Body of pancreas (tissue), 4 donors: Measurements from ENCODE around the gene FAM193A. TPM values are rescaled to one million over a fixed set of nuclear protein-coding genes. Genes with fewer than 3 reads are reported as not detected.

Experiments used
- ATAC-seq: fragments of 150-250 bp; one replicate; pipeline ENCODE4 v1.9.1; 2016
- DNase-seq, 4 donors: peaks; one replicate each; pipeline ENCODE4 v3.0.0-alpha.2; 2019
- H3K27ac ChIP-seq, 4 donors: fragments of 200-600 bp; sonication (generic); 1 replicate in 3 of 4; 2 replicates in 1 of 4; pipeline versions ENCODE4 v1.5.1 to v1.6.1; 2016 to 2019; ENCODE audit warnings: mild to moderate bottlenecking in 1 of 4, mixed read lengths in 1 of 4, moderate library complexity in 1 of 4
- H3K27me3 ChIP-seq, 2 donors: fragments of 200-600 bp; sonication (generic); one replicate each; pipeline ENCODE4 v1.6.0; 2016; ENCODE audit warnings: mild to moderate bottlenecking in 1 of 2
- H3K36me3 ChIP-seq, 2 donors: fragments of 200-600 bp; sonication (generic); replicated peaks in 1 of 2; 2 replicates each; pipeline ENCODE4 v1.5.1; 2016; ENCODE audit warnings: low read depth in 2 of 2; ENCODE audit not compliant: insufficient read depth in 1 of 2
- H3K4me1 ChIP-seq: fragments of 200-600 bp; sonication (generic); one replicate; pipeline ENCODE4 v1.6.0; 2016
- H3K4me3 ChIP-seq, 2 donors: fragments of 200-600 bp; sonication (generic); 1 replicate in 1 of 2; 2 replicates in 1 of 2; pipeline ENCODE4 v1.5.1; 2016 to 2019
- H3K9me3 ChIP-seq, 3 donors: fragments of 200-600 bp; sonication (generic); 1 replicate in 2 of 3; 2 replicates in 1 of 3; pipeline ENCODE4 v1.5.1; 2016
- POLR2A ChIP-seq, 3 donors: fragments of 450-650 bp; IDR thresholded peaks; one replicate each; pipeline ENCODE4 v1.6.1; 2016; ENCODE audit warnings: antibody characterized with exemption in 3 of 3, mild to moderate bottlenecking in 2 of 3
- WGBS, 2 donors: methylation state at CpG; one replicate each; pipeline ENCODE4 v1.1.5; 2017; 5-methylcytosine and 5-hydroxymethylcytosine counted together
- intact Hi-C: fragments of 100-400 bp; cut with DNase I; formaldehyde crosslinking; loops from one replicate; pipeline ENCODE4 v1.15.1; 2023
- total RNA-seq, 2 donors: library from RNA; depleted of rRNA; stranded (reverse); fragments of >200 nt; gene quantifications; one replicate each; pipeline ENCODE4 v1.1.0, GENCODE V29; 2016
- TF ChIP-seq, protein P1 (sequence below), 7 experiments: fragments of 450-650 bp in 4 of 7; fragments of 200-600 bp in 3 of 7; sonication (generic) in 3 of 7; IDR thresholded peaks; one replicate each; pipeline ENCODE4 v1.5.1; 2016 to 2019; ENCODE audit warnings: antibody characterized with exemption in 7 of 7

FAM193A gene
- total RNA-seq, 2 donors from 2014 or later, result 14.8 to 22.7 TPM

DNA sequence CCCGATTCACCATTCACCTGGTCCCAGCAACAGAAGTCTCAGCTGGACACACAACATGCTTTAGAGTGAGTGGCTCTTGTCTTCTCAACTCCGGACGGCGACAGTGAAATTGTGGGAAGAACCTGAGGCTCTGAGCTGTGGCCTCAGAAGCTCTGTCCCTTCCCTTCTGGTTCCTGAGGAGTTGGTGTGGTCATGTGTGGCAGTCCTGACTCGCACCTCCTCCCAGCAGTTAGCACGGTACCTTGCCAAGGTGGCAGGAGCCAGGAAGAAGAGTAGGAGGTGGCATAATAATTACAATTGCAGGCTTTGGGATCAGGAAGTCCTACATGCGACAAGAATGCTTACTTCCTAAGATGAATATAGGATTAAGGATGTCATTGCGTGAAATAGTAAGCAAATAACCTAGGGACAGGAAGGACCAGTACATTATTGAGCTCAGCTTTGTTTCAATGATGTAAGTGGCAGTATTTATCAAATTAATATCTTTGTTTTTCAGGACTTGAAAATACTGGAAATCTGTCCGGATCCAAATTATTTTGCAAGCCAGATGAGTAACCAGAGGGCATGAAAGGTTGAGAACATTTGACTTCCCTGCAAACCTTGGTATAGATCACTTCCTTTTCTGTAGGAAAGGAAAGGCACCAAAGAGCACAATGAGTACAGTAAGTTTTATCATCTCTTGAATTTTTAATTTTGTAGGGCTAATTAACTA, 46.5 kb upstream of the FAM193A start:
- DNase-seq, result no peak

DNA sequence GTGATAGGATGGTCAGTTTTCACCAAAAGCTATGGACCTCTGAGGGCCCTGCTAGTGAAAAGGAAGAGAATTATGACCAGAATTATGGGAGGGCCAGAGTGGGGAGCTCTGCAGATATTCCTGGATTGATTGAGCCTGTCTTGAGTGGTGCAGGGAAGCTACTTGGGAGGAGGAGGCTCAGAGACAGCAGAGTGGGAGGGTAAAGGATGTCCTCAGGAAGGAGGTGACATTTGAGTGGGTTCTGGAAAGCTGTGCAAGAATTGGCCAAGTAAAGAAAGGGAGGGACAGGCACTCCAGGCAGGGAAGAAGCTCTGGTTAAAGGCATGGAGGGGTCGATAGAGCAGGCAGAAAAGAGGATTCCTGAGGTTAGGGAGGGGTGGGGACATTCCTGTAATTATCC, 43.5 kb upstream of the FAM193A start:
- Histone ChIP-seq H3K4me1 (peaks cover 25% of the 10 kb centered on the region), H3K9me3 (no peaks in the 10 kb centered on the region), H3K27me3 (no peaks in the 10 kb centered on the region), H3K27ac (no peak overlapping the region), H3K4me3 (no peak overlapping the region), H3K36me3 (peaks cover 6 to 7% of the 10 kb centered on the region in 2 donors)
- DNase-seq (no peak), ATAC-seq (no peak)
- 88 to 92% methylated on average over 1 of the region's 1 CpG for WGBS, 2 donors
- intact Hi-C loops, result no loop called here
- TF ChIP-seq POLR2A (IDR thresholded peaks at IDR 0.05), result no peak
- TF ChIP-seq, protein P1, sequence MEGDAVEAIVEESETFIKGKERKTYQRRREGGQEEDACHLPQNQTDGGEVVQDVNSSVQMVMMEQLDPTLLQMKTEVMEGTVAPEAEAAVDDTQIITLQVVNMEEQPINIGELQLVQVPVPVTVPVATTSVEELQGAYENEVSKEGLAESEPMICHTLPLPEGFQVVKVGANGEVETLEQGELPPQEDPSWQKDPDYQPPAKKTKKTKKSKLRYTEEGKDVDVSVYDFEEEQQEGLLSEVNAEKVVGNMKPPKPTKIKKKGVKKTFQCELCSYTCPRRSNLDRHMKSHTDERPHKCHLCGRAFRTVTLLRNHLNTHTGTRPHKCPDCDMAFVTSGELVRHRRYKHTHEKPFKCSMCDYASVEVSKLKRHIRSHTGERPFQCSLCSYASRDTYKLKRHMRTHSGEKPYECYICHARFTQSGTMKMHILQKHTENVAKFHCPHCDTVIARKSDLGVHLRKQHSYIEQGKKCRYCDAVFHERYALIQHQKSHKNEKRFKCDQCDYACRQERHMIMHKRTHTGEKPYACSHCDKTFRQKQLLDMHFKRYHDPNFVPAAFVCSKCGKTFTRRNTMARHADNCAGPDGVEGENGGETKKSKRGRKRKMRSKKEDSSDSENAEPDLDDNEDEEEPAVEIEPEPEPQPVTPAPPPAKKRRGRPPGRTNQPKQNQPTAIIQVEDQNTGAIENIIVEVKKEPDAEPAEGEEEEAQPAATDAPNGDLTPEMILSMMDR (IDR thresholded peaks at IDR 0.05), result no peak

More for the DNA sequence above, 46.5 kb upstream of the FAM193A start:
- H3K36me3 ChIP-seq, result peaks cover 0 to 6% of the 10 kb centered on the region in 2 donors
- ATAC-seq, result no peak
- peak overlapping the region in 1 of 4 donors; percentile 45 for H3K27ac ChIP-seq
- peaks cover 46% of the 10 kb centered on the region for H3K4me1 ChIP-seq
- no peak overlapping the region for H3K4me3 ChIP-seq
- 81 to 85% methylated on average over 9 of the region's 9 CpGs for WGBS, 2 donors
- TF ChIP-seq, protein P1 (IDR thresholded peaks at IDR 0.05), result no peak
- TF ChIP-seq POLR2A (IDR thresholded peaks at IDR 0.05), result no peak
- intact Hi-C loops, result no loop called here
- no peaks in the 10 kb centered on the region for H3K9me3 ChIP-seq
- H3K27me3 ChIP-seq, result no peaks in the 10 kb centered on the region

DNA sequence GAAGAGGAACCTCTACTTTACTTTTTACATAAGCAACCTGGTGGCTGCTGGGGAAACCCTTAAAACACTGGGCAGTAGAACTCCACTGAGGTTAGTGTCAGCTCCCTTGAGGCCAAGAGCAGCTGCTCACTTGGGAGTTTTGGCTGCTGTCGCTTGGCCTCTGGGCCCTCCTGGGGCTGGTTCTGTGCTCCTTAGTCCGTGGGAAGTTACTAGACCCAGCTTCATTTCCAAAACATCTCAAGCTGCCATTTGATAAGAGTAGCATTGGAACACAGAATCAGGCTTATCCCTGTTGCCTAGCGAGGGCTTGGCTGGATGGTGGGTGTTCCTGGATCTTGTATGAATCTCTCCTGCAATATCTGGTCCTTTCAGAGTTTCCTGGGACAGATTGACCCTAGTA, 41.5 kb upstream of the FAM193A start:
- intact Hi-C loops, result no loop called here
- H3K4me3 ChIP-seq, result no peak overlapping the region
- ATAC-seq (no peak), DNase-seq (no peak)
- no peaks in the 10 kb centered on the region for H3K27me3 ChIP-seq
- no peaks in the 10 kb centered on the region for H3K9me3 ChIP-seq
- 68 to 93% methylated on average over 2 to 3 of the region's 3 CpGs for WGBS, 2 donors
- H3K27ac ChIP-seq, result peak overlapping the region in 2 of 4 donors; percentile 22 to 26
- TF ChIP-seq POLR2A (IDR thresholded peaks at IDR 0.05), result no peak
- TF ChIP-seq, protein P1 (IDR thresholded peaks at IDR 0.05), result no peak
- H3K36me3 ChIP-seq, result peaks cover 6 to 15% of the 10 kb centered on the region in 2 donors
- peaks cover 13% of the 10 kb centered on the region for H3K4me1 ChIP-seq

DNA sequence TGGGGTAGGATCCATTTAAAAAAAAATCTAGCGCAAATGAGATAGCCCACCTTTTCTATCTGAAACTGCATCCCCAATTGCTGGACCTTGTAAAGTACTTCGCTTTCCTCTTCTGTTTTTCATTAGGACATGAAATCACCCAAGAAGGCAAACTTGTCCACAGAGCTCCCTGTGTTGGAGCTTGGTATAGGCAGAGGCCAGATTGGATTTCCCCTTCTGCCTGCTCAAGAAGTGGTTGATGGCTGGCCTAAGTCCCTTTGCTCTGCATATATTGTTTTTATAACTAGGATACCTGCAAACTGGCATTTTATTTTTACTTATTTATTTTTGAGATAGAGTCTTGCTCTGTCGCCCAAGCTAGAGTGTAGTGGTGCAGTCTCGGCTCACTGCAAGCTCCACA, 39.1 kb upstream of the FAM193A start:
- no peak for DNase-seq
- WGBS, 2 donors, result 94 to 96% methylated on average over 4 of the region's 4 CpGs

More for the DNA sequence above, 39.1 kb upstream of the FAM193A start:
- no peak overlapping the region for H3K4me3 ChIP-seq
- peaks cover 12% of the 10 kb centered on the region for H3K4me1 ChIP-seq
- TF ChIP-seq POLR2A (IDR thresholded peaks at IDR 0.05), result no peak
- TF ChIP-seq, protein P1 (IDR thresholded peaks at IDR 0.05), result no peak
- peaks cover 0 to 25% of the 10 kb centered on the region in 2 donors for H3K36me3 ChIP-seq
- H3K27me3 ChIP-seq, result no peaks in the 10 kb centered on the region
- intact Hi-C loops, result no loop called here
- peak overlapping the region in 1 of 4 donors; percentile 13 for H3K27ac ChIP-seq
- no peak for ATAC-seq
- no peaks in the 10 kb centered on the region for H3K9me3 ChIP-seq
